HG03060 (cell line): Measurements from ENCODE around the gene SLC23A3.

ENCODE experiments used
- ATAC-seq: cut with Tn5 transposase; IDR thresholded peaks from one replicate; pipeline ENCODE4 v1.9.1; 2021; ENCODE audit warnings: low read depth, moderate number of reproducible peaks; ENCODE audit not compliant: unreplicated experiment

The SLC23A3 gene

GRCh38 chr2:219116776-219117646, 52.8 kb downstream of the SLC23A3 start:
- no peak for ATAC-seq

- ATAC-seq, result no peak
These were observed 57.0 kb downstream of the SLC23A3 start for GRCh38 chr2:219112651-219113338.

GRCh38 chr2:219112062-219112406, 57.8 kb downstream of the SLC23A3 start:
- no peak for ATAC-seq
